ENCODE data around the gene HS2ST1. TPM values are rescaled to one million over a fixed set of nuclear protein-coding genes. Genes with fewer than 3 reads are reported as not detected.
"Not testable (repeated sequence)": the region's sequence is repeated elsewhere in the genome, so short reads cannot be mapped to it uniquely, and the experiment has no call there.

HS2ST1 gene
- total and polyA plus RNA-seq, 2 experiments from 2014 or later: 6.7 to 17.1 TPM

DNA sequence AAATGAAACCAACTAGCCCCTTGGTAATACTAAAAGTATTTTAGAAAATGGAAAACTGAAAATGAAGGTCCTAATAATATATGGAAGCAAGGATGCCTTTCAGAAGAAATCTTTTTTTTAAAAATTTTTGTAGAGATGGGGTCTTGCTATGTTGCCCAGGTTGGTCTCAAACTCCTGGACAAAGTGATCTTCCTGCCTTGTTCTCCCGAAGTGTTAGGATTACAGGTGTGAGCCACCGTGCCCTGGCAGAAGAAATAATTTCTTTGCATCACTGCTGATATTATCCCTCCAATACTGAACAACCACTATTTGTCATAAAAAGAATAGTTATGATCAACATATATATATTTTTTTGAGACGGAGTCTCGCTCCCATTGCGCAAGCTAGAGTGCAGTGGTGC, 26.1 kb upstream of the HS2ST1 start:
- Histone ChIP-seq H4K20me1 (replicated peaks; ENCODE audit: insufficient read depth) (no peaks in the 10 kb centered on the region; the same call in 1 of the 2 replicates), H3K9me2 (ENCODE audit: insufficient read depth) (no peaks in the 10 kb centered on the region), H3F3A (replicated peaks; ENCODE audit: low read depth) (no peaks in the 10 kb centered on the region), H3K27me3 (ENCODE audit: insufficient read depth) (no peaks in the 10 kb centered on the region), H3K36me3 (ENCODE audit: insufficient read depth) (no peaks in the 10 kb centered on the region), H3K79me2 (replicated peaks; ENCODE audit: insufficient read depth) (peaks cover 57% of the 10 kb centered on the region), H3K4me1 (ENCODE audit: insufficient read depth) (no peaks in the 10 kb centered on the region), H2AFZ (no peak overlapping the region), H3K4me2 (no peak overlapping the region), H3K4me3 (no peak overlapping the region), H3K27ac (ENCODE audit: low read depth) (no peak overlapping the region)
- Mint-ChIP-seq H3K9me3 (no peaks in the 10 kb centered on the region), H3K36me3 (ENCODE audit: low read depth) (peaks cover 17% of the 10 kb centered on the region; the same call in 2 of the 3 replicates), H3K4me1 (peaks cover 6% of the 10 kb centered on the region; the same call in 1 of the 3 replicates), H3K27me3 (ENCODE audit: insufficient read depth, low read depth, poor library complexity) (no peaks in the 10 kb centered on the region), H3K27ac (no peak overlapping the region), H3K4me3 (no peak overlapping the region)
- TF ChIP-seq NANOG (IDR thresholded peaks at IDR 0.05; ENCODE audit: borderline replicate concordance): no peak
- no peak for TF ChIP-seq ZNF114 (CRISPR knock-in tag; IDR thresholded peaks at IDR 0.05)
- DNase-seq (ENCODE audit: low spot score) (no peak), ATAC-seq (no peak)

DNA sequence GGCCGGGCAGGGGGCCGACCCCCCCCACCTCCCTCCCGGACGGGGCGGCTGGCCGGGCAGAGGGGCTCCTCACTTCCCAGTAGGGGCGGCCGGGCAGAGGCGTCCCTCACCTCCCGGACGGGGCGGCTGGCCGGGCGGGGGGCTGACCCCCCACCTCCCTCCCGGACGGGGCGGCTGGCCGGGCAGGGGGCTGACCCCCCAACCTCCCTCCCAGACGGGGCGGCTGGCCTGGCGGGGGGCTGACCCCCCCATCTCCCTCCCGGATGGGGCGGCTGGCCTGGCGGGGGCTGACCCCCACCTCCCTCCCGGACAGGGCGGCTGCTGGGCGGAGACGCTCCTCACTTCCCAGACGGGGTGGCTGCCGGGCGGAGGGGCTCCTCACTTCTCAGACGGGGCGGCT, 15.0 kb upstream of the HS2ST1 start:
- H3K9me3 Mint-ChIP-seq; H3K27ac Mint-ChIP-seq; H3K27ac ChIP-seq (ENCODE audit: low read depth); H3K27me3 ChIP-seq (ENCODE audit: insufficient read depth); H3K4me3 Mint-ChIP-seq; ATAC-seq; H3F3A ChIP-seq (replicated peaks; ENCODE audit: low read depth); H3K27me3 Mint-ChIP-seq (ENCODE audit: insufficient read depth, low read depth, poor library complexity); H3K4me1 ChIP-seq (ENCODE audit: insufficient read depth); H2AFZ ChIP-seq; H3K4me2 ChIP-seq; H3K4me1 Mint-ChIP-seq; H3K4me3 ChIP-seq; DNase-seq (ENCODE audit: low spot score); H3K9me2 ChIP-seq (ENCODE audit: insufficient read depth): not testable (repeated sequence)
- H3K36me3 ChIP-seq (ENCODE audit: insufficient read depth): peaks cover 22% of the 10 kb centered on the region; the same call in 1 of the 2 replicates
- peaks cover 21% of the 10 kb centered on the region for H4K20me1 ChIP-seq (replicated peaks; ENCODE audit: insufficient read depth)
- peaks cover 54% of the 10 kb centered on the region for H3K36me3 Mint-ChIP-seq (ENCODE audit: low read depth)
- peaks cover 82% of the 10 kb centered on the region for H3K79me2 ChIP-seq (replicated peaks; ENCODE audit: insufficient read depth)

DNA sequence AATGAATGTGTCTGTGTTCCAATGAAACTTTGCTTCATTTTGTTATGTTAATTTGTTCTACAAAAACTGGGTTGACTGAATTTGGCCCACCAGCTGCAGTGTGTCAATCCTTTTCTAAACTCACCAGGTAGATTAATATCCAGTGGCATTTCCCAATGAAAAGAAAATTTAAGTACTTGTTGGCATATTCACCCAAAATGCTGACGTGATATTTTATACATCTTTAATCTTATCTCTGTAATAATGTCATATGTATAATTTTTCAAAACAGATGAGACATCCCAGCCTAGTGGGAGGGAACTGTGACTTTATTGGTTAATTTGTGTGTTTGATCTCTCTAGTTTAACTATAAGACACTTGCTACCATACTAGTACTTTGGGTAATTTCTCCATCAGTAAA, 8.6 kb upstream of the HS2ST1 start:
- no peak overlapping the region for H3K4me3 Mint-ChIP-seq
- TF ChIP-seq JUNB (IDR thresholded peaks at IDR 0.05; ENCODE audit: unreplicated experiment): no peak
- TF ChIP-seq, protein P1, sequence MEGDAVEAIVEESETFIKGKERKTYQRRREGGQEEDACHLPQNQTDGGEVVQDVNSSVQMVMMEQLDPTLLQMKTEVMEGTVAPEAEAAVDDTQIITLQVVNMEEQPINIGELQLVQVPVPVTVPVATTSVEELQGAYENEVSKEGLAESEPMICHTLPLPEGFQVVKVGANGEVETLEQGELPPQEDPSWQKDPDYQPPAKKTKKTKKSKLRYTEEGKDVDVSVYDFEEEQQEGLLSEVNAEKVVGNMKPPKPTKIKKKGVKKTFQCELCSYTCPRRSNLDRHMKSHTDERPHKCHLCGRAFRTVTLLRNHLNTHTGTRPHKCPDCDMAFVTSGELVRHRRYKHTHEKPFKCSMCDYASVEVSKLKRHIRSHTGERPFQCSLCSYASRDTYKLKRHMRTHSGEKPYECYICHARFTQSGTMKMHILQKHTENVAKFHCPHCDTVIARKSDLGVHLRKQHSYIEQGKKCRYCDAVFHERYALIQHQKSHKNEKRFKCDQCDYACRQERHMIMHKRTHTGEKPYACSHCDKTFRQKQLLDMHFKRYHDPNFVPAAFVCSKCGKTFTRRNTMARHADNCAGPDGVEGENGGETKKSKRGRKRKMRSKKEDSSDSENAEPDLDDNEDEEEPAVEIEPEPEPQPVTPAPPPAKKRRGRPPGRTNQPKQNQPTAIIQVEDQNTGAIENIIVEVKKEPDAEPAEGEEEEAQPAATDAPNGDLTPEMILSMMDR (conservative IDR thresholded peaks at IDR 0.05; ENCODE audit: low read depth in 2 of 2): no peak
- TF ChIP-seq, protein P2, sequence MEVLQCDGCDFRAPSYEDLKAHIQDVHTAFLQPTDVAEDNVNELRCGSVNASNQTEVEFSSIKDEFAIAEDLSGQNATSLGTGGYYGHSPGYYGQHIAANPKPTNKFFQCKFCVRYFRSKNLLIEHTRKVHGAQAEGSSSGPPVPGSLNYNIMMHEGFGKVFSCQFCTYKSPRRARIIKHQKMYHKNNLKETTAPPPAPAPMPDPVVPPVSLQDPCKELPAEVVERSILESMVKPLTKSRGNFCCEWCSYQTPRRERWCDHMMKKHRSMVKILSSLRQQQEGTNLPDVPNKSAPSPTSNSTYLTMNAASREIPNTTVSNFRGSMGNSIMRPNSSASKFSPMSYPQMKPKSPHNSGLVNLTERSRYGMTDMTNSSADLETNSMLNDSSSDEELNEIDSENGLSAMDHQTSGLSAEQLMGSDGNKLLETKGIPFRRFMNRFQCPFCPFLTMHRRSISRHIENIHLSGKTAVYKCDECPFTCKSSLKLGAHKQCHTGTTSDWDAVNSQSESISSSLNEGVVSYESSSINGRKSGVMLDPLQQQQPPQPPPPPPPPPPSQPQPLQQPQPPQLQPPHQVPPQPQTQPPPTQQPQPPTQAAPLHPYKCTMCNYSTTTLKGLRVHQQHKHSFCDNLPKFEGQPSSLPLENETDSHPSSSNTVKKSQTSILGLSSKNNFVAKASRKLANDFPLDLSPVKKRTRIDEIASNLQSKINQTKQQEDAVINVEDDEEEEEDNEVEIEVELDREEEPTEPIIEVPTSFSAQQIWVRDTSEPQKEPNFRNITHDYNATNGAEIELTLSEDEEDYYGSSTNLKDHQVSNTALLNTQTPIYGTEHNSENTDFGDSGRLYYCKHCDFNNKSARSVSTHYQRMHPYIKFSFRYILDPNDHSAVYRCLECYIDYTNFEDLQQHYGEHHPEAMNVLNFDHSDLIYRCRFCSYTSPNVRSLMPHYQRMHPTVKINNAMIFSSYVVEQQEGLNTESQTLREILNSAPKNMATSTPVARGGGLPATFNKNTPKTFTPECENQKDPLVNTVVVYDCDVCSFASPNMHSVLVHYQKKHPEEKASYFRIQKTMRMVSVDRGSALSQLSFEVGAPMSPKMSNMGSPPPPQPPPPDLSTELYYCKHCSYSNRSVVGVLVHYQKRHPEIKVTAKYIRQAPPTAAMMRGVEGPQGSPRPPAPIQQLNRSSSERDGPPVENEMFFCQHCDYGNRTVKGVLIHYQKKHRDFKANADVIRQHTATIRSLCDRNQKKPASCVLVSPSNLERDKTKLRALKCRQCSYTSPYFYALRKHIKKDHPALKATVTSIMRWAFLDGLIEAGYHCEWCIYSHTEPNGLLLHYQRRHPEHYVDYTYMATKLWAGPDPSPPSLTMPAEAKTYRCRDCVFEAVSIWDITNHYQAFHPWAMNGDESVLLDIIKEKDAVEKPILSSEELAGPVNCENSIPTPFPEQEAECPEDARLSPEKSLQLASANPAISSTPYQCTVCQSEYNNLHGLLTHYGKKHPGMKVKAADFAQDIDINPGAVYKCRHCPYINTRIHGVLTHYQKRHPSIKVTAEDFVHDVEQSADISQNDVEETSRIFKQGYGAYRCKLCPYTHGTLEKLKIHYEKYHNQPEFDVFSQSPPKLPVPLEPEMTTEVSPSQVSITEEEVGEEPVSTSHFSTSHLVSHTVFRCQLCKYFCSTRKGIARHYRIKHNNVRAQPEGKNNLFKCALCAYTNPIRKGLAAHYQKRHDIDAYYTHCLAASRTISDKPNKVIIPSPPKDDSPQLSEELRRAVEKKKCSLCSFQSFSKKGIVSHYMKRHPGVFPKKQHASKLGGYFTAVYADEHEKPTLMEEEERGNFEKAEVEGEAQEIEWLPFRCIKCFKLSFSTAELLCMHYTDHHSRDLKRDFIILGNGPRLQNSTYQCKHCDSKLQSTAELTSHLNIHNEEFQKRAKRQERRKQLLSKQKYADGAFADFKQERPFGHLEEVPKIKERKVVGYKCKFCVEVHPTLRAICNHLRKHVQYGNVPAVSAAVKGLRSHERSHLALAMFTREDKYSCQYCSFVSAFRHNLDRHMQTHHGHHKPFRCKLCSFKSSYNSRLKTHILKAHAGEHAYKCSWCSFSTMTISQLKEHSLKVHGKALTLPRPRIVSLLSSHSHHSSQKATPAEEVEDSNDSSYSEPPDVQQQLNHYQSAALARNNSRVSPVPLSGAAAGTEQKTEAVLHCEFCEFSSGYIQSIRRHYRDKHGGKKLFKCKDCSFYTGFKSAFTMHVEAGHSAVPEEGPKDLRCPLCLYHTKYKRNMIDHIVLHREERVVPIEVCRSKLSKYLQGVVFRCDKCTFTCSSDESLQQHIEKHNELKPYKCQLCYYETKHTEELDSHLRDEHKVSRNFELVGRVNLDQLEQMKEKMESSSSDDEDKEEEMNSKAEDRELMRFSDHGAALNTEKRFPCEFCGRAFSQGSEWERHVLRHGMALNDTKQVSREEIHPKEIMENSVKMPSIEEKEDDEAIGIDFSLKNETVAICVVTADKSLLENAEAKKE (CRISPR knock-in tag; IDR thresholded peaks at IDR 0.05): no peak
- TF ChIP-seq, protein P3, sequence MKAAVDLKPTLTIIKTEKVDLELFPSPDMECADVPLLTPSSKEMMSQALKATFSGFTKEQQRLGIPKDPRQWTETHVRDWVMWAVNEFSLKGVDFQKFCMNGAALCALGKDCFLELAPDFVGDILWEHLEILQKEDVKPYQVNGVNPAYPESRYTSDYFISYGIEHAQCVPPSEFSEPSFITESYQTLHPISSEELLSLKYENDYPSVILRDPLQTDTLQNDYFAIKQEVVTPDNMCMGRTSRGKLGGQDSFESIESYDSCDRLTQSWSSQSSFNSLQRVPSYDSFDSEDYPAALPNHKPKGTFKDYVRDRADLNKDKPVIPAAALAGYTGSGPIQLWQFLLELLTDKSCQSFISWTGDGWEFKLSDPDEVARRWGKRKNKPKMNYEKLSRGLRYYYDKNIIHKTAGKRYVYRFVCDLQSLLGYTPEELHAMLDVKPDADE (IDR thresholded peaks at IDR 0.05): no peak
- TF ChIP-seq EZH2phosphoT487 (IDR thresholded peaks at IDR 0.05; ENCODE audit: unreplicated experiment): no peak
- TF ChIP-seq STAT1 (IDR thresholded peaks at IDR 0.05; ENCODE audit: unreplicated experiment): no peak
- no peak for TF ChIP-seq EZH2 (IDR thresholded peaks at IDR 0.05; ENCODE audit: low read depth, unreplicated experiment)

More for the DNA sequence above, 8.6 kb upstream of the HS2ST1 start:
- no peak for DNase-seq (ENCODE audit: low spot score)
- no peak overlapping the region for H2AFZ ChIP-seq
- no peaks in the 10 kb centered on the region for H3K9me2 ChIP-seq (ENCODE audit: insufficient read depth)
- Mint-ChIP-seq H3K9me3 (peaks cover 4% of the 10 kb centered on the region), H3K27me3 (ENCODE audit: insufficient read depth, low read depth, poor library complexity) (no peaks in the 10 kb centered on the region), H3K36me3 (ENCODE audit: low read depth) (peaks cover 46% of the 10 kb centered on the region), H3K4me1 (peaks cover 6% of the 10 kb centered on the region; the same call in 1 of the 3 replicates), H3K27ac (no peak overlapping the region)
- H3K79me2 ChIP-seq (replicated peaks; ENCODE audit: insufficient read depth): peaks cover 100% of the 10 kb centered on the region
- peaks cover 17% of the 10 kb centered on the region; the same call in 1 of the 2 replicates for H3K36me3 ChIP-seq (ENCODE audit: insufficient read depth)
- H3F3A ChIP-seq (replicated peaks; ENCODE audit: low read depth): no peaks in the 10 kb centered on the region
- peaks cover 6% of the 10 kb centered on the region; the same call in 1 of the 2 replicates for H3K4me1 ChIP-seq (ENCODE audit: insufficient read depth)
- ATAC-seq: no peak
- H3K27ac ChIP-seq (ENCODE audit: low read depth): no peak overlapping the region
- H3K4me3 ChIP-seq: no peak overlapping the region
- H3K27me3 ChIP-seq (ENCODE audit: insufficient read depth): no peaks in the 10 kb centered on the region
- no peak overlapping the region for H3K4me2 ChIP-seq
- peaks cover 54% of the 10 kb centered on the region for H4K20me1 ChIP-seq (replicated peaks; ENCODE audit: insufficient read depth)
